ENCODE measurements around the gene NOS3.
A peak's percentile ranks its signal among the peaks of the same experiment; 100 is the strongest.
"Not testable (repeated sequence)": the region's sequence is repeated elsewhere in the genome, so short reads cannot be mapped to it uniquely, and the experiment has no call there.

Gene NOS3

DNA sequence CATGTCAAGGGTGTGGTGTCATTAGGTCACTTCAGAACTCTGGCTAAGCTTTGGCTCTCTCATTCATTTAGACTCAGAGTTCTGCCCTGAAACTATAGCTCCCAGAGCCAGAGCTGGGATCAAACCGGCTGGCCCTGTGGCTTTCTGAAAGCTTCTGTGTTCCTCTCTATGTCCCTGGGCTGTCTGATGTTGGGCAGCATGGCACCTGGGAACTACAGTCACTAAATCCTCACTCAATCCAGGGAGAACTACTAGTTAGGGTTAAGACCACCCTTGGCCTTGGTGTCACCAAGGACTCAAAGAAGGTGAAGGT is 20.2 kb downstream of the NOS3 start:
- no peaks in the 10 kb centered on the region for H4K20me1 ChIP-seq (ENCODE audit: insufficient read depth, low read length)
- no peak overlapping the region for H3K9ac ChIP-seq (ENCODE audit: low read depth, low read length)
- peaks cover 25% of the 10 kb centered on the region for H3K4me1 ChIP-seq (ENCODE audit: insufficient read depth, low read length)
- DNase-seq (no peak), ATAC-seq (ENCODE audit: insufficient read depth, low read depth) (no peak)
- no peaks in the 10 kb centered on the region for H3K79me2 ChIP-seq (ENCODE audit: insufficient read depth, low read length)
- H3K4me2 ChIP-seq (ENCODE audit: insufficient read depth, low read length), result no peak overlapping the region
- no peaks in the 10 kb centered on the region for H3K36me3 ChIP-seq (ENCODE audit: insufficient read depth, low read length)
- no peak overlapping the region for H3K27ac ChIP-seq (ENCODE audit: low read length)
- no peak overlapping the region for H3K4me3 ChIP-seq (ENCODE audit: low read depth in 1 of 2, low read length in 2 of 2)
- no peak overlapping the region for H2AFZ ChIP-seq (ENCODE audit: low read depth, low read length)
- no peaks in the 10 kb centered on the region for H3K9me3 ChIP-seq (ENCODE audit: insufficient read depth, low read length, severe bottlenecking)
- no peaks in the 10 kb centered on the region for H3K27me3 ChIP-seq (ENCODE audit: insufficient read depth, low read length, poor library complexity)
- TF ChIP-seq CTCF (IDR thresholded peaks at IDR 0.05; ENCODE audit: borderline replicate concordance, extremely low read depth, low read length, poor library complexity, severe bottlenecking) (no peak), EZH2 (IDR thresholded peaks at IDR 0.05; ENCODE audit: borderline replicate concordance, low read depth, low read length, severe bottlenecking) (no peak)

DNA sequence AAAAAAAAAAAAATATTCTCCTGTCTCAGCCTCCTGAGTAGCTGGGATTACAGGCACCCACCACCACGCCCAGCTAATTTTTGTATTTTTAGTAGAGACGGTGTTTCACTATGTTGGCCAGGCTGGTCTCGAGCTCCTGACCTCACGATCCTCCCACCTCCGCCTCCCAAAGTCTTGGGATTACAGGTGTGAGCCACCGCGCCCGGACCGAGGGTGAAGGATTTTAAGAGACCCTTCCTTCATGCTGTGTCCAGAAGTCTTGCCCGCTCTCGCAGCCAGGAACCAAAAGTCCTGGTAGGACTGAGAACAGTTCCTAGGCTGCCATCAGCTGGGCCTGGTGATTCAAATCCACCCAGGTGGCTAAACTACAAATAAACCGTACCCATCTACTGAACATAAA is 20.8 kb downstream of the NOS3 start:
- H3K36me3 ChIP-seq (ENCODE audit: insufficient read depth, low read length); H3K4me3 ChIP-seq (ENCODE audit: low read depth in 1 of 2, low read length in 2 of 2); H4K20me1 ChIP-seq (ENCODE audit: insufficient read depth, low read length); ATAC-seq (ENCODE audit: insufficient read depth, low read depth); H3K4me2 ChIP-seq (ENCODE audit: insufficient read depth, low read length); H3K9me3 ChIP-seq (ENCODE audit: insufficient read depth, low read length, severe bottlenecking); H3K79me2 ChIP-seq (ENCODE audit: insufficient read depth, low read length); H3K27me3 ChIP-seq (ENCODE audit: insufficient read depth, low read length, poor library complexity); H2AFZ ChIP-seq (ENCODE audit: low read depth, low read length); H3K27ac ChIP-seq (ENCODE audit: low read length); H3K9ac ChIP-seq (ENCODE audit: low read depth, low read length); DNase-seq: not testable (repeated sequence)
- peaks cover 25% of the 10 kb centered on the region for H3K4me1 ChIP-seq (ENCODE audit: insufficient read depth, low read length)

DNA sequence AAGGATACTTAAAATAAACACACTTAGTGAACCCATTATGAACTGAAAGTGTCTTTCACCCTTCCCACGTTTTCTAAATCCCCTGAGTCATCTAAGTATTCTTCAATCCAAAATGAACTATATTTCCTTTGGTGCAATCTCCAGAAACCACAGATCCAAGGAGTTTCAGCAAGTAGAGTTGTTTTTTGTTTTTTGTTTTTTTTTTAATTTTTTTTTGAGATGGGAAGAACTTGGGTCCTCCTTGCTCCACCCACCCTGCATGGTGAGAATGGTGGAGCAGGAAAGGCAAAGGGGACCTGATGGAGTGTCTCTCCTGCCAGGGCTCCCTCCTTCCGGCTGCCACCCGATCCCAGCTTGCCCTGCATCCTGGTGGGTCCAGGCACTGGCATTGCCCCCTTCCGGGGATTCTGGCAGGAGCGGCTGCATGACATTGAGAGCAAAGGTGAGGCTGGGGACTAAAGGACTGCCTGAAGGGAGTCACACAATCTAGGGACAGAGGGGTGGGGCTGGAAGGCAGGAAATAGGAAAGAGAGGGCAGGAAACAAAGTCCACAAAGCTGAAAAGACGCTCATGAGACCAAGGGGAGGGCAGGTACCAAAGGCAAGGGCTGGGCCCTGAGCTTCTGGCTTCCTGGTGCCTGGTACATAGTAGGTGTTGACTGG is 21.3 kb downstream of the NOS3 start:
- no peak overlapping the region for H3K27ac ChIP-seq (ENCODE audit: low read length)
- TF ChIP-seq EZH2 (IDR thresholded peaks at IDR 0.05; ENCODE audit: borderline replicate concordance, low read depth, low read length, severe bottlenecking), result no peak
- TF ChIP-seq CTCF (IDR thresholded peaks at IDR 0.05; ENCODE audit: borderline replicate concordance, extremely low read depth, low read length, poor library complexity, severe bottlenecking), result no peak
- no peak for ATAC-seq (ENCODE audit: insufficient read depth, low read depth)
- no peaks in the 10 kb centered on the region for H4K20me1 ChIP-seq (ENCODE audit: insufficient read depth, low read length)
- no peak overlapping the region for H2AFZ ChIP-seq (ENCODE audit: low read depth, low read length)
- no peak overlapping the region for H3K4me3 ChIP-seq (ENCODE audit: low read depth in 1 of 2, low read length in 2 of 2)
- no peaks in the 10 kb centered on the region for H3K36me3 ChIP-seq (ENCODE audit: insufficient read depth, low read length)
- no peak overlapping the region for H3K9ac ChIP-seq (ENCODE audit: low read depth, low read length)
- no peaks in the 10 kb centered on the region for H3K79me2 ChIP-seq (ENCODE audit: insufficient read depth, low read length)
- no peaks in the 10 kb centered on the region for H3K9me3 ChIP-seq (ENCODE audit: insufficient read depth, low read length, severe bottlenecking)
- H3K4me1 ChIP-seq (ENCODE audit: insufficient read depth, low read length), result peaks cover 27% of the 10 kb centered on the region
- H3K27me3 ChIP-seq (ENCODE audit: insufficient read depth, low read length, poor library complexity), result no peaks in the 10 kb centered on the region
- no peak for DNase-seq
- no peak overlapping the region for H3K4me2 ChIP-seq (ENCODE audit: insufficient read depth, low read length)

GRCh38 chr7:151012911-151013347 is 22.1 kb downstream of the NOS3 start:
- no peak overlapping the region for H3K4me2 ChIP-seq (ENCODE audit: insufficient read depth, low read length)
- H3K27me3 ChIP-seq (ENCODE audit: insufficient read depth, low read length, poor library complexity), result no peaks in the 10 kb centered on the region
- H4K20me1 ChIP-seq (ENCODE audit: insufficient read depth, low read length), result no peaks in the 10 kb centered on the region
- ATAC-seq (ENCODE audit: insufficient read depth, low read depth) (no peak), DNase-seq (no peak)
- no peak overlapping the region for H3K9ac ChIP-seq (ENCODE audit: low read depth, low read length)
- H3K4me1 ChIP-seq (ENCODE audit: insufficient read depth, low read length), result peaks cover 27% of the 10 kb centered on the region
- H3K9me3 ChIP-seq (ENCODE audit: insufficient read depth, low read length, severe bottlenecking), result no peaks in the 10 kb centered on the region
- H3K27ac ChIP-seq (ENCODE audit: low read length), result no peak overlapping the region
- H2AFZ ChIP-seq (ENCODE audit: low read depth, low read length), result no peak overlapping the region
- H3K79me2 ChIP-seq (ENCODE audit: insufficient read depth, low read length), result no peaks in the 10 kb centered on the region
- no peaks in the 10 kb centered on the region for H3K36me3 ChIP-seq (ENCODE audit: insufficient read depth, low read length)
- H3K4me3 ChIP-seq (ENCODE audit: low read depth in 1 of 2, low read length in 2 of 2), result no peak overlapping the region
- TF ChIP-seq EZH2 (IDR thresholded peaks at IDR 0.05; ENCODE audit: borderline replicate concordance, low read depth, low read length, severe bottlenecking), result no peak
- peak; percentile 60 for TF ChIP-seq CTCF (IDR thresholded peaks at IDR 0.05; ENCODE audit: borderline replicate concordance, extremely low read depth, low read length, poor library complexity, severe bottlenecking)

All from DND-41 (cell line).